MM.1S (cell line): ENCODE measurements around the gene CC2D2B.
"Not testable (repeated sequence)": the region's sequence is repeated elsewhere in the genome, so short reads cannot be mapped to it uniquely, and the experiment has no call there.

Experiments used
- DNase-seq: peaks from one replicate; pipeline ENCODE4 v3.0.0-alpha.2; 2015
- H2AFZ ChIP-seq: fragments of 300-600 bp; sonication (generic); 2 replicates; pipeline ENCODE4 v1.6.0; 2016; ENCODE audit warnings: antibody characterized with exemption, low read length
- H3F3A ChIP-seq: fragments of 300-600 bp; sonication (generic); 2 replicates; pipeline ENCODE4 v1.6.1; 2016; ENCODE audit warnings: mild to moderate bottlenecking, antibody characterized with exemption, low read length, moderate library complexity, mixed read lengths; ENCODE audit not compliant: insufficient read depth
- H3K27ac ChIP-seq: fragments of 300-600 bp; sonication (generic); 2 replicates; pipeline ENCODE4 v1.5.1; 2016; ENCODE audit warnings: mild to moderate bottlenecking, low read length
- H3K27me3 ChIP-seq: fragments of 300-600 bp; sonication (generic); replicated peaks from 2 replicates; pipeline ENCODE4 v1.6.0; 2016; ENCODE audit warnings: low read length; ENCODE audit not compliant: insufficient read depth
- H3K36me3 ChIP-seq: fragments of 300-600 bp; sonication (generic); replicated peaks from 2 replicates; pipeline ENCODE4 v1.6.1; 2016; ENCODE audit warnings: mild to moderate bottlenecking, low read length, mixed read lengths; ENCODE audit not compliant: insufficient read depth
- H3K4me1 ChIP-seq: fragments of 300-600 bp; sonication (generic); 2 replicates; pipeline ENCODE4 v1.6.1; 2016; ENCODE audit warnings: low read length, mixed read lengths
- H3K4me2 ChIP-seq: fragments of 300-600 bp; sonication (generic); 2 replicates; pipeline ENCODE4 v1.6.0; 2016; ENCODE audit warnings: low read depth, low read length
- H3K4me3 ChIP-seq: fragments of 300-600 bp; sonication (generic); 2 replicates; pipeline ENCODE4 v1.5.1; 2016; ENCODE audit warnings: low read length, mixed read lengths
- H3K79me2 ChIP-seq: fragments of 300-600 bp; sonication (generic); 2 replicates; pipeline ENCODE4 v1.6.1; 2016; ENCODE audit warnings: mixed run types, low read length, mixed read lengths
- H3K9ac ChIP-seq: fragments of 300-600 bp; sonication (generic); 2 replicates; pipeline ENCODE4 v1.6.1; 2016; ENCODE audit warnings: low read length, mixed read lengths
- H3K9me2 ChIP-seq: fragments of 300-600 bp; sonication (generic); replicated peaks from 2 replicates; pipeline ENCODE4 v1.6.1; 2016; ENCODE audit warnings: mild to moderate bottlenecking, low read length, mixed read lengths; ENCODE audit not compliant: insufficient read depth
- H3K9me3 ChIP-seq: fragments of 300-600 bp; sonication (generic); replicated peaks from 2 replicates; pipeline ENCODE4 v1.6.1; 2016; ENCODE audit warnings: mild to moderate bottlenecking, low read length, mixed read lengths; ENCODE audit not compliant: insufficient read depth
- H4K20me1 ChIP-seq: fragments of 300-600 bp; sonication (generic); 2 replicates; pipeline ENCODE4 v1.6.1; 2016; ENCODE audit warnings: mild to moderate bottlenecking, low read length, moderate library complexity, mixed read lengths; ENCODE audit not compliant: insufficient read depth
- EZH2 ChIP-seq: fragments of 300-600 bp; sonication (generic); optimal IDR thresholded peaks from 2 replicates; pipeline ENCODE3; 2017; ENCODE audit warnings: low read depth, mild to moderate bottlenecking, antibody characterized with exemption, low read length, mixed read lengths
- EZH2phosphoT487 ChIP-seq: fragments of 300-600 bp; sonication (generic); IDR thresholded peaks from 2 replicates; pipeline ENCODE4 v1.6.1; 2018; ENCODE audit warnings: antibody characterized with exemption, low read length
- TF ChIP-seq, protein P1 (sequence below): fragments of 300-600 bp; sonication (generic); IDR thresholded peaks from 2 replicates; pipeline ENCODE4 v1.5.1; 2016; ENCODE audit warnings: antibody characterized with exemption, low read length, mixed read lengths

CC2D2B gene

GRCh38 chr10:95908450-95908849, 675 bp downstream of the CC2D2B start:
- no peaks in the 10 kb centered on the region for H3K36me3 ChIP-seq
- no peaks in the 10 kb centered on the region for H3K9me3 ChIP-seq
- H3K4me1 ChIP-seq = peaks cover 22% of the 10 kb centered on the region
- TF ChIP-seq EZH2phosphoT487 (no peak), EZH2 (no peak)
- TF ChIP-seq, protein P1, sequence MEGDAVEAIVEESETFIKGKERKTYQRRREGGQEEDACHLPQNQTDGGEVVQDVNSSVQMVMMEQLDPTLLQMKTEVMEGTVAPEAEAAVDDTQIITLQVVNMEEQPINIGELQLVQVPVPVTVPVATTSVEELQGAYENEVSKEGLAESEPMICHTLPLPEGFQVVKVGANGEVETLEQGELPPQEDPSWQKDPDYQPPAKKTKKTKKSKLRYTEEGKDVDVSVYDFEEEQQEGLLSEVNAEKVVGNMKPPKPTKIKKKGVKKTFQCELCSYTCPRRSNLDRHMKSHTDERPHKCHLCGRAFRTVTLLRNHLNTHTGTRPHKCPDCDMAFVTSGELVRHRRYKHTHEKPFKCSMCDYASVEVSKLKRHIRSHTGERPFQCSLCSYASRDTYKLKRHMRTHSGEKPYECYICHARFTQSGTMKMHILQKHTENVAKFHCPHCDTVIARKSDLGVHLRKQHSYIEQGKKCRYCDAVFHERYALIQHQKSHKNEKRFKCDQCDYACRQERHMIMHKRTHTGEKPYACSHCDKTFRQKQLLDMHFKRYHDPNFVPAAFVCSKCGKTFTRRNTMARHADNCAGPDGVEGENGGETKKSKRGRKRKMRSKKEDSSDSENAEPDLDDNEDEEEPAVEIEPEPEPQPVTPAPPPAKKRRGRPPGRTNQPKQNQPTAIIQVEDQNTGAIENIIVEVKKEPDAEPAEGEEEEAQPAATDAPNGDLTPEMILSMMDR = no peak
- no peak overlapping the region for H3K9ac ChIP-seq
- H3K27me3 ChIP-seq = no peaks in the 10 kb centered on the region
- peak overlapping the region; percentile 88; the same call in 1 of the 2 replicates for H3K4me3 ChIP-seq
- no peak for DNase-seq
- peak overlapping the region; percentile 84 for H3K4me2 ChIP-seq
- H4K20me1 ChIP-seq = no peaks in the 10 kb centered on the region
- H3K9me2 ChIP-seq = no peaks in the 10 kb centered on the region
- H3K79me2 ChIP-seq = no peaks in the 10 kb centered on the region
- peaks cover 10% of the 10 kb centered on the region for H3F3A ChIP-seq
- H2AFZ ChIP-seq = peak overlapping the region; percentile 95
- H3K27ac ChIP-seq = no peak overlapping the region

GRCh38 chr10:95909561-95909960, 1.8 kb downstream of the CC2D2B start:
- Histone ChIP-seq H3K4me3 (no peak overlapping the region), H3K27ac (peak overlapping the region; percentile 12; the same call in 1 of the 2 replicates), H3K4me1 (peaks cover 22% of the 10 kb centered on the region), H3K79me2 (no peaks in the 10 kb centered on the region), H2AFZ (no peak overlapping the region), H3K9ac (no peak overlapping the region), H3K9me3 (no peaks in the 10 kb centered on the region), H3F3A (peaks cover 10% of the 10 kb centered on the region), H3K36me3 (no peaks in the 10 kb centered on the region), H3K9me2 (no peaks in the 10 kb centered on the region), H3K4me2 (peak overlapping the region; percentile 6; the same call in 1 of the 2 replicates), H4K20me1 (no peaks in the 10 kb centered on the region), H3K27me3 (no peaks in the 10 kb centered on the region)
- peak; percentile 73 for DNase-seq
- no peak for TF ChIP-seq EZH2
- TF ChIP-seq EZH2phosphoT487 = no peak
- TF ChIP-seq, protein P1 = no peak

DNA sequence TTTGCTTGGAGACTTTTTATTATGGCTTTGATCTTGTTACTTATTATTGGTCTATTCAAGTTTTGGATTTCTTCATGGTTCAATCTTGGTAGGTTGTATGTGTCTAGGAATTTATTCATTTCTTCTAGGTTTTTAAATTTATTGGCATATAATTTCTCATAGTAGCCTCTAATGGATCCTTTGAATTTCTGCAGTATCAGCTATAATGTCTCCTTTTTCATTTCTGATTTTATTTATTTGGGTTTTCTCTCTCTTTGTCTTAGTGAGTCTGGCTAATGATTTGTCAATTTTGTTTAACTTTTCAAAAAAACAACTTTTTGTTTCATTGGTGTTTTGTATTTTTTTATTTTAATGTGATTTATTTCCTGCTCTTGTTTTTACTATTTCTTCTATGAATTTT, 8.3 kb downstream of the CC2D2B start:
- not testable (repeated sequence) for DNase-seq, H3K9ac ChIP-seq, H3K27me3 ChIP-seq, H3K4me3 ChIP-seq, H3K9me3 ChIP-seq, H3K79me2 ChIP-seq, H3K9me2 ChIP-seq, H2AFZ ChIP-seq, H3F3A ChIP-seq, H3K36me3 ChIP-seq, H3K4me2 ChIP-seq, H3K27ac ChIP-seq, H4K20me1 ChIP-seq, H3K4me1 ChIP-seq

GRCh38 chr10:95920798-95921426, 13.1 kb downstream of the CC2D2B start:
- no peaks in the 10 kb centered on the region for H3K27me3 ChIP-seq
- no peaks in the 10 kb centered on the region for H3K9me2 ChIP-seq
- H3F3A ChIP-seq = no peaks in the 10 kb centered on the region
- no peak overlapping the region for H3K4me2 ChIP-seq
- H4K20me1 ChIP-seq = no peaks in the 10 kb centered on the region
- H3K9me3 ChIP-seq = no peaks in the 10 kb centered on the region
- no peak for TF ChIP-seq EZH2phosphoT487
- no peak for TF ChIP-seq EZH2
- TF ChIP-seq, protein P1 = no peak
- no peaks in the 10 kb centered on the region for H3K4me1 ChIP-seq
- H2AFZ ChIP-seq = no peak overlapping the region
- no peaks in the 10 kb centered on the region for H3K36me3 ChIP-seq
- DNase-seq = no peak
- H3K27ac ChIP-seq = no peak overlapping the region
- no peaks in the 10 kb centered on the region for H3K79me2 ChIP-seq
- no peak overlapping the region for H3K4me3 ChIP-seq
- H3K9ac ChIP-seq = no peak overlapping the region
